Sigmoid colon (tissue), 7 donors: ENCODE results near the gene GNA12. TPM values are rescaled to one million over a fixed set of nuclear protein-coding genes. Genes with fewer than 3 reads are reported as not detected.

Experiments
- DNase-seq: peaks from one replicate; pipeline ENCODE4 v3.0.0-alpha.2; 2019
- H3K27ac ChIP-seq, 4 donors: fragments of 200-600 bp; sonication (generic); one replicate each; pipeline ENCODE4 v1.5.1; 2016 to 2019; ENCODE audit warnings: mild to moderate bottlenecking in 1 of 4
- H3K27me3 ChIP-seq, 3 donors: fragments of 200-600 bp; sonication (generic); one replicate each; pipeline ENCODE4 v1.5.1; 2019; ENCODE audit warnings: mild to moderate bottlenecking in 1 of 3
- H3K36me3 ChIP-seq, 4 donors: fragments of 200-600 bp; sonication (generic); one replicate each; pipeline ENCODE4 v1.5.1; 2016 to 2019
- H3K4me1 ChIP-seq, 4 donors: fragments of 200-600 bp; sonication (generic); one replicate each; pipeline ENCODE4 v1.5.1; 2017 to 2019
- H3K4me3 ChIP-seq, 4 donors: fragments of 200-600 bp; sonication (generic); one replicate each; pipeline ENCODE4 v1.5.1; 2017 to 2019; ENCODE audit warnings: mild to moderate bottlenecking in 2 of 4, moderate library complexity in 1 of 4
- H3K9me3 ChIP-seq, 4 donors: fragments of 200-600 bp in 3 of 4; sonication (generic) in 3 of 4; one replicate each; pipeline versions ENCODE4 v1.5.1 to v1.6.1; 2013 to 2019
- CTCF ChIP-seq, 4 experiments: fragments of 450-650 bp in 3 of 4; fragments of 200-600 bp in 1 of 4; IDR thresholded peaks; one replicate each; pipeline ENCODE4 v1.5.1; 2016 to 2019; ENCODE audit warnings: antibody characterized with exemption in 4 of 4, mild to moderate bottlenecking in 3 of 4, moderate library complexity in 2 of 4
- EP300 ChIP-seq, 4 donors: sonication (generic); formaldehyde crosslinking; IDR thresholded peaks; one replicate each; pipeline ENCODE4 v1.6.1; 2017; ENCODE audit warnings: antibody characterized with exemption in 4 of 4
- POLR2A ChIP-seq, 2 donors: fragments of 450-650 bp; IDR thresholded peaks; one replicate each; pipeline ENCODE4 v1.6.1; 2016; ENCODE audit warnings: antibody characterized with exemption in 2 of 2, mild to moderate bottlenecking in 2 of 2, moderate library complexity in 2 of 2
- POLR2AphosphoS5 ChIP-seq, 4 donors: sonication (generic); formaldehyde crosslinking; IDR thresholded peaks; one replicate each; pipeline ENCODE4 v1.6.1; 2017; ENCODE audit warnings: antibody characterized with exemption in 4 of 4
- WGBS, 2 donors: extraction: QIAGEN DNeasy Blood & Tissue Kit; methylation state at CpG; one replicate each; pipeline ENCODE4 v1.1.7; 2013; 5-methylcytosine and 5-hydroxymethylcytosine counted together
- intact Hi-C: fragments of 100-400 bp; cut with DNase I; formaldehyde crosslinking; loops from one replicate; pipeline ENCODE4 v1.15.1; 2023
- polyA plus RNA-seq, 3 donors: library from polyadenylated mRNA; stranded (reverse); fragments of 200-250 nt; gene quantifications; one replicate each; pipeline ENCODE4 v1.2.3, GENCODE V29; 2013
- total RNA-seq, 4 donors: library from RNA; depleted of rRNA; stranded (reverse); fragments of >200 nt; gene quantifications; one replicate each; pipeline ENCODE4 v1.1.0, GENCODE V29; 2016
- donor health status: healthy with polysubstance abuse.
- donor health status: Bipolar disorder and iron deficiency.
- donor health status: healthy.

The GNA12 gene
- total and polyA plus RNA-seq, 7 donors, result 13.2 to 46.5 (median 22.0) TPM

- H3K27me3 ChIP-seq, result no peaks in the 10 kb centered on the region
- no peak for TF ChIP-seq EP300 (IDR thresholded peaks at IDR 0.05)
- no peak for TF ChIP-seq POLR2AphosphoS5 (IDR thresholded peaks at IDR 0.05)
- no peak for TF ChIP-seq POLR2A (IDR thresholded peaks at IDR 0.05)
- no peak for TF ChIP-seq CTCF (IDR thresholded peaks at IDR 0.05)
- no peaks in the 10 kb centered on the region for H3K9me3 ChIP-seq
- WGBS, 2 donors, result 88 to 92% methylated on average over 18 of the region's 18 CpGs
- intact Hi-C loops, result loop anchor here (2.0 kb wide), 1 partner anchor 84 kb away; no protein-coding TSS in a partner anchor
- H3K36me3 ChIP-seq, result no peaks in the 10 kb centered on the region
- H3K4me1 ChIP-seq, result peaks cover 0 to 85% (median 75%) of the 10 kb centered on the region in 4 donors
- no peak for DNase-seq
- peak overlapping the region; percentile 85 to 96 (median 94) for H3K27ac ChIP-seq
- H3K4me3 ChIP-seq, result peak overlapping the region in 2 of 4 donors; percentile 12 to 22
These were observed 85.2 kb downstream of the GNA12 start for GRCh38 chr7:2758673-2759616.

GRCh38 chr7:2757904-2758672 lies 86.0 kb downstream of the GNA12 start:
- no peaks in the 10 kb centered on the region for H3K27me3 ChIP-seq
- H3K4me1 ChIP-seq, result peaks cover 0 to 79% (median 70%) of the 10 kb centered on the region in 4 donors
- peak overlapping the region in 2 of 4 donors; percentile 12 to 22 for H3K4me3 ChIP-seq
- no peaks in the 10 kb centered on the region for H3K9me3 ChIP-seq
- DNase-seq, result peak; percentile 90
- WGBS, 2 donors, result 49 to 70% methylated on average over 12 of the region's 12 CpGs
- intact Hi-C loops, result loop anchor here (1.0 to 2.0 kb wide), 2 partner anchors 20 to 85 kb away; no protein-coding TSS in a partner anchor
- peak overlapping the region; percentile 85 to 96 (median 94) for H3K27ac ChIP-seq
- H3K36me3 ChIP-seq, result no peaks in the 10 kb centered on the region
- TF ChIP-seq POLR2AphosphoS5 (IDR thresholded peaks at IDR 0.05) (peak; percentile 83 to 94 (median 92)), CTCF (IDR thresholded peaks at IDR 0.05) (no peak), EP300 (IDR thresholded peaks at IDR 0.05) (peak; percentile 55 to 91 (median 79))

GRCh38 chr7:2757361-2757903 lies 86.7 kb downstream of the GNA12 start:
- WGBS, 2 donors, result 68 to 82% methylated on average over 11 of the region's 11 CpGs

More at GRCh38 chr7:2757361-2757903, 86.7 kb downstream of the GNA12 start:
- Histone ChIP-seq H3K27ac (peak overlapping the region; percentile 85 to 96 (median 94)), H3K27me3 (no peaks in the 10 kb centered on the region), H3K4me3 (peak overlapping the region in 1 of 4 donors; percentile 22), H3K9me3 (no peaks in the 10 kb centered on the region), H3K36me3 (no peaks in the 10 kb centered on the region), H3K4me1 (peaks cover 0 to 75% (median 64%) of the 10 kb centered on the region in 4 donors)
- intact Hi-C loops, result loop anchor here (1.0 kb wide), 1 partner anchor 19 kb away; no protein-coding TSS in a partner anchor
- DNase-seq, result peak; percentile 93
- TF ChIP-seq CTCF (IDR thresholded peaks at IDR 0.05) (no peak), EP300 (IDR thresholded peaks at IDR 0.05) (no peak), POLR2AphosphoS5 (IDR thresholded peaks at IDR 0.05) (no peak), POLR2A (IDR thresholded peaks at IDR 0.05) (no peak)
